Occipital lobe (tissue), 2 donors: Measurements from ENCODE around the gene RPL13. TPM values are rescaled to one million over a fixed set of nuclear protein-coding genes. Genes with fewer than 3 reads are reported as not detected.

Experiments used
- DNase-seq: peaks from one replicate; lab custom pipeline; 2025; lab: John Stamatoyannopoulos, UW
- total RNA-seq: library from RNA; depleted of rRNA; stranded (reverse); fragments of >200 nt; gene quantifications from one replicate; pipeline ENCODE4 v1.2.3, GENCODE V29; 2014

Gene RPL13
- total RNA-seq, 1 donor from 2014 or later = 2,357 TPM

- DNase-seq = no peak
These were observed 36.6 kb downstream of the RPL13 start for GRCh38 chr16:89596957-89597649.

DNA sequence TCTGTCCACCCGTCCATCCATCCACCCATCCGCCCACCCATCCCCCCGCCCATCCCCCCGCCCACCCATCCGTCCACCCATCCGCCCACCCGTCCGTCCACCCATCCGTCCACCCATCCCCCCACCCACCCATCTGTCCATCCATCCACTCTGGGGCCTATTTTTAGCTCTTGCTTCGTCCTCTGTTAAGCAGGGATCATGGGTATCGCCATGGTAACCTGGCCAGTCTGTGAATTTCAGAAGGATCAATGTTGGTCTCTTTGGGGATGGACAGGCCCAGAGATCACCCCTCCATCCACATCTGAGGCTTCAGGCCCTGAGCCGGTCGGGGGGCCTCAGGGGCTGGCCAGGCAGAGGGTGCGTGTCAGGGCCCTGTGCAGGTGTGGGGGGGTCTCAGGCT, 37.7 kb downstream of the RPL13 start:
- DNase-seq = no peak

DNA sequence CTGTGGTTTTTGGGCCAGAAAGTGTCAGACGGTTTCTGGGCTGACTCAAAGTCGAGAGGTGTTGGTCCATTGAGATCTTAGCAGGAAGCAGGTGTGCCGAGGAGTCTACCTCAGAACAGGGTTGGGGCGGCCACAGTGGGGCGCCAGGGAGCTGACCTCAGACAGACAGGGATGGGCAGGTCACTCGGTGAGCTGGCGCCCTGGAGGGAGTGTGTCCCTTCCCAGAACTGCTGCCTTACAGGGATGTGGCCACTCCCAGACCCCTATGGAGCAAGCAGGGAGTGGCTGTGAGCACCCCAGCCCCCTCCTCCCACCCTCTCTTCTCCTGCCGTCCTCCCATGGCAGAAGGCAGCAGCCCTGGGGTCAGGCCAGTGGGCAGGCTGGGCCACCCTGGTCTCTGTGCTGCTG, 39.0 kb downstream of the RPL13 start:
- DNase-seq = no peak

DNA sequence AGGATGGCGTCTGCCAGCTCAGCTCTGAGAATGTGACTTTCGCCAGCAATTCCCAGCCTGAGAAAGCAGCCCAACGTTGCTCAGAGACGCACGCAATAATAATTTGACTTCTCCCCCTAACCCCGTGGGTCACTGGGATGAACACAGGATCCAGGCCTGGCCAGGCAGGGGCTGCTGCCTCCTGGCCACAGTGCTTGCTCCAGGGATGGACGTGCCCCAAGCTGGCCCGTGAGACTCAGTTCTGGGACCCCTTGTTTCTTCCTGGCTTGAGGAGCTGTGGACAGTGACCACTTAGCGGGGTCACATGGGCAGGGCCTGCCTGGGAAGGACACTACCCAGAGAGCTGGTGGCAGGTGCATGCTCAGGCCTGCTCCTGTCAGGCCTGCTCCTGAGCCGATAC, 39.4 kb downstream of the RPL13 start:
- DNase-seq = no peak

DNA sequence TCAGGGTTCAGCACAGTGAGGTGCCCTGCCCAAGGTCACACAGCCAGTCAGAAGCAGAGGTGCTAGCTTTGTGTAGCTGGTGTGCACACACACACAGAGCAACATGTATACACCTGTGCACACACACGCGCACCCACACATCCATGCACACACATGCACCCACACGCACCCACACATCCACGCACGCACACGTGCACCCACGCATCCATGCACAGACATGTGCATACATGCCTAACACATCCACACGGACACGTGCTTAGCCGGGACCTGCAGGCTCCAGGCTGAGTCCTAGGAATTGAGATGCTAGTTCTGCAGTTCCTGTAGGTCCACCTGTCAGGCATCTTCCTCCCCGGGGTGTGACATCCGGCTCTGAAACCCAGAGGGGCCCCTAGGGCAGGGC, 39.9 kb downstream of the RPL13 start:
- no peak for DNase-seq

GRCh38 chr16:89600956-89601355, 40.5 kb downstream of the RPL13 start:
- DNase-seq = no peak

DNA sequence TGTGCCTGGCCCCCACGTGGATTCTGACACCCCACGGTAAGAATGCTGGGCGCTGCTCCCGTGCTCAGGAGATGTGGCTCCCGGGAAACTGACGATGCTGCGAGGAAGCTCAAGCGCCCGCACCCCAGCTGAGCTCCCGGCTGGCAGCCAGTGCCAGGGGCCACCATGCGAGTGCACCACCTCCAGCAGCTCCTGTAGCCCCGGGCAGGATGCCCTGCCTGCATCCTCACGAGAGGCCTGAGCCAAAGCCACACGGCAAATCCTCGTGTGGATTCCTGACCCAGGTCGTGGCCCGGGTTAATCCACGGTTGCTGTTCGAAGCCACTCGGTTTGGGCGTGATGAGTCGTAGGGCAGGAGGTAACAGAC, 41.4 kb downstream of the RPL13 start:
- no peak for DNase-seq

- DNase-seq = peak; percentile 71
These were observed 41.9 kb downstream of the RPL13 start for GRCh38 chr16:89602273-89602951.

- DNase-seq = no peak
These were observed 42.6 kb downstream of the RPL13 start for GRCh38 chr16:89602952-89603590.

GRCh38 chr16:89604764-89605163, 44.3 kb downstream of the RPL13 start:
- DNase-seq = no peak

- no peak for DNase-seq
These were observed 44.9 kb downstream of the RPL13 start for GRCh38 chr16:89605186-89605970.

DNA sequence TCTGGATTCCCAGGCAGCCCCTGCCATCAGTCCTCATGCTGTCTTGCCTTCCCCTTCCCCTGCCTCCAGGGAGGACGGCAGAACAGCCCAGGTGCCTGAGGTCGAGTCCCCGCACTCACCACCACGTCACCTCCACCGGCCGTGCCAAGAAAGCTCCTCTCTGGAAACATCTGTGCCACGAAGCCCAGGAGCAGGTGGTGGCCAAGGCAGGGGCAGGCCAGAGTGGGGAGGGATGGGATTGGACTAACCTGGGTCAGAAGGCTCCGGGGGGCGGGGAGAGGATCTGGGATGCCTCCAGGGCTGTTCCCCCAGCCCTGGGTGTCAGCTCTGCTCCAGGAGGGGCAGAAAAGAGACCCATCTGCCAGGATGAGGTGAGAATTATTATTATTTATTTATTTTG, 45.5 kb downstream of the RPL13 start:
- DNase-seq = no peak

GRCh38 chr16:89607453-89607852, 47.0 kb downstream of the RPL13 start:
- no peak for DNase-seq

GRCh38 chr16:89607937-89608740, 47.7 kb downstream of the RPL13 start:
- no peak for DNase-seq

DNA sequence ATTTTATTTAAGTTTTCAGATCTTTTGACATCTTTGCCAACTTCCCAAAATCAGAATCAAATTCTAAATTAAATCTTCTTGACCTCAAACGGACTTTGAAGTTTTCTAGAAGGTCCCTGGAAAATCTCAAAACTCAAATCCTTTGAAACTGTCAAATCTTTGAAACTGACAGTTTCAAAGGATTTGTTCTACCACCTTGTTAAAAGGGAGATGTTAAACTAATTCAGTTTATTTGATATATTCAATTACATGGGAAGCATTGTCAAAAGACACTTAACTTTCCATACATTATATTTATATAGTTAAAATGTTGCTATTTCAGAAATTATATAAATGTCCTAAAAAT, 49.6 kb downstream of the RPL13 start:
- DNase-seq = no peak

DNA sequence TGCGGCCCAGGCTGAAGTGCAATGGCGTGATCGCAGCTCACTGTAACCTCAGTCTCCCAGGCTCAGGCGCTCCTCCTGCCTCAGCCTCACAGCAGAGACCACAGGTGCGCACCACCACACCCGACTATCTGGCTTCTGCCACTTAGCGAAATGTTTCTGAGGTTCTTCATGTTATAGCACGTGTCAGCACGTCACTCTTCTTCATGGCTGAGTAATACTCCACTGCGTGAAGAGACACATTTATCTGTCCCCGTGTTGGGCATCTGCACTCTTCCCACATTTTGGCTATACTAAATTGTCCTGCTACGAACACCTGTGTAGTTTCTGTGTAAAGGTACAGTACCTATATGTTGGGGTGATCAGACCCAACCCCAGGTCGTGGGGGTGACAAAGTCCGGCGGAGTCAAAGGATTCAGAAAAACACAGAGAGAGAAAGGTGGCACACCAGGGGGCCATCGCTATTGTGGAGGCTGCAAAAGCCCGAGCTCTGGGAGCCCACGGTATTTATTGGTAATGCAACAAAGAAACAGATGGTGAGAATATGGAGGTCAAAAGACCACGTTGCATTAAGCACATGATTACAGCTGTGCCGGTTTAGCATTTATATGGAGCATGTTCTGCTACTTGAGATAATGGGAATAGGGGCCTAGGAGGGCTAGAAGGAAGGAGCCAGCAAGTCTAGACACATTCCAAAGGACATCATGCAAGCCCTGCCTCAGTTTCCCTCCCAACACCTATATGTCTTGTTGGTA, 52.1 kb downstream of the RPL13 start:
- no peak for DNase-seq

DNA sequence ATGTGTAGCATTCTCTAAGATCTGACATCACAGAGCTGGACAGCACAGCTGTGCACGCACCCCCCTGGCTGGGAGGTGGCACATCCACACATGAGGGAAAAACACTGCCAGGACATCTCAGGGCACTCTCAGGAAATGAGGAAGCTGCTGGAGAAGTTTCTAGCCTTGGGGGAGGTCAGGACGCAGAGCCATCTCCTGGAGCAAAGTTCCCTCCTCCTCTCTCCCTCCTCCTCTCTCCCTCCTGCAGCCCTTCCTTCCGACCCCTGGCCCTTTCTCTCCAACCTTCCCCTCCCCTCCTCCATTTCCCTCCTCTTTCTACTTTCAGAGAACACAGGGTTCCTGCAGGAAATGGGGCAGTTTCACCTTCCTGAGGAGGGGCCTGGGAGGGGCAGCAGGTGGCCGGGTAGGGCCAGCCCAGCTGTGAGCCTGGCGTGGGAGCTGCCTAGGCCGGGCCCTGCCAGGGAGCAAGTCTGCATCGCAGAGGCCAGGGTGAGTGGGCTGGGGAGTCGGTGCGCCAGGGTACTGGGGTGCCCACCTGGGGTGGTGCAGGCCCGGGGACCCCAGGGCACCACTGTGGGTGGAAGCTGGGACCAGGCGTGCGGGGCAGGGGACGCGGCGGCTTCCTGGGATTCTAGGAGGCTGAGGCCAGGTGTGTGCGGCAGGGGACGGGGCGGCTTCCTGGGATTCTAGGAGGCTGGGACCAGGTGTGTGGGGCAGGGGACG, 52.9 kb downstream of the RPL13 start, which contains the start of gene DPEP1:
Gene DPEP1 (plus strand): TSS at position 412 of the 723 bp plus-strand sequence. CDS start 16,769 bp downstream, outside the sequence.
- DNase-seq = no peak

- no peak for DNase-seq
These were observed 53.5 kb downstream of the RPL13 start for GRCh38 chr16:89613954-89614459.
